WTC11 (cell line): ENCODE measurements around the gene FSTL4. TPM values are rescaled to one million over a fixed set of nuclear protein-coding genes. Genes with fewer than 3 reads are reported as not detected.

Source experiments
- ATAC-seq: fragments of 200-7000 bp; cut with Tn5 transposase; 2 replicates; pipeline ENCODE4 v1.10.0; 2021; ENCODE audit warnings: mild to moderate bottlenecking, moderate library complexity
- CTCF ChIA-PET: fragments of 300-600 bp; sonication (Branson Sonifier 250); formaldehyde crosslinking; loops from one replicate; lab custom pipeline; 2021; ENCODE audit warnings: antibody characterized with exemption; lab: Charles Lee
- POLR2A ChIA-PET: fragments of 350-600 bp; sonication (Branson Sonifier 250); formaldehyde crosslinking; loops from one replicate; lab custom pipeline; 2021; ENCODE audit warnings: antibody characterized with exemption; lab: Charles Lee
- DNase-seq: peaks from one replicate; pipeline ENCODE4 v3.0.0; 2021; ENCODE audit warnings: low spot score
- H3K27ac Mint-ChIP-seq: 2 replicates; pipeline ENCODE4 v1.8.0; 2021; ENCODE audit warnings: mixed read lengths
- H3K27me3 Mint-ChIP-seq: 2 replicates; pipeline ENCODE4 v1.8.0; 2021; ENCODE audit warnings: low read depth, mild to moderate bottlenecking, moderate library complexity, mixed read lengths
- H3K36me3 Mint-ChIP-seq: 2 replicates; pipeline ENCODE4 v1.8.0; 2021; ENCODE audit warnings: mixed read lengths
- H3K4me1 Mint-ChIP-seq: 2 replicates; pipeline ENCODE4 v1.8.0; 2022; ENCODE audit warnings: mixed read lengths
- H3K4me3 Mint-ChIP-seq: 2 replicates; pipeline ENCODE4 v1.8.0; 2021; ENCODE audit warnings: mild to moderate bottlenecking, moderate library complexity, mixed read lengths
- H3K9me3 Mint-ChIP-seq: 2 replicates; pipeline ENCODE4 v1.8.0; 2021; ENCODE audit warnings: mixed read lengths
- AR ChIP-seq: fragments of 250-450 bp; sonication (Bioruptor Pico); IDR thresholded peaks from 2 replicates; pipeline ENCODE4 v1.9.0; 2021; ENCODE audit warnings: mild to moderate bottlenecking
- ARID4B ChIP-seq: sonication (generic); formaldehyde crosslinking; IDR thresholded peaks from 2 replicates; pipeline ENCODE4 v1.8.0; 2023; ENCODE audit warnings: missing genetic modification reagents, mild to moderate bottlenecking, borderline replicate concordance
- CREM ChIP-seq: sonication (generic); formaldehyde crosslinking; IDR thresholded peaks from 2 replicates; pipeline ENCODE4 v1.8.1; 2022; ENCODE audit warnings: mild to moderate bottlenecking, missing genetic modification reagents, moderate library complexity
- CTCF ChIP-seq: fragments of 200-600 bp; IDR thresholded peaks from 2 replicates; pipeline ENCODE4 v1.8.0; 2022; ENCODE audit warnings: antibody characterized with exemption
- E2F1 ChIP-seq: sonication (generic); formaldehyde crosslinking; IDR thresholded peaks from 2 replicates; pipeline ENCODE4 v1.8.0; 2022; ENCODE audit warnings: mild to moderate bottlenecking, missing genetic modification reagents
- E2F5 ChIP-seq: sonication (generic); formaldehyde crosslinking; IDR thresholded peaks from 2 replicates; pipeline ENCODE4 v1.8.1; 2022; ENCODE audit warnings: mild to moderate bottlenecking, moderate library complexity, missing genetic modification reagents
- ELF4 ChIP-seq: sonication (generic); formaldehyde crosslinking; IDR thresholded peaks from 2 replicates; pipeline ENCODE4 v1.8.1; 2022; ENCODE audit warnings: low read depth, mild to moderate bottlenecking, moderate library complexity, missing genetic modification reagents
- ERG ChIP-seq: fragments of 250-450 bp; sonication (Bioruptor Pico); IDR thresholded peaks from 2 replicates; pipeline ENCODE4 v1.8.0; 2021; ENCODE audit warnings: mild to moderate bottlenecking
- NR2C2 ChIP-seq: sonication (generic); formaldehyde crosslinking; IDR thresholded peaks from 2 replicates; pipeline ENCODE4 v1.8.0; 2022; ENCODE audit warnings: mild to moderate bottlenecking, missing genetic modification reagents
- PREB ChIP-seq: sonication (generic); formaldehyde crosslinking; IDR thresholded peaks from 2 replicates; pipeline ENCODE4 v1.8.1; 2022; ENCODE audit warnings: mild to moderate bottlenecking, missing genetic modification reagents, moderate library complexity, borderline replicate concordance
- TEAD1 ChIP-seq: sonication (generic); formaldehyde crosslinking; IDR thresholded peaks from 2 replicates; pipeline ENCODE4 v1.8.0; 2022; ENCODE audit warnings: mild to moderate bottlenecking, missing genetic modification reagents
- ZNF416 ChIP-seq: fragments of 250-450 bp; sonication (Bioruptor Pico); IDR thresholded peaks from 2 replicates; pipeline ENCODE4 v1.9.0; 2021; ENCODE audit warnings: mild to moderate bottlenecking, inconsistent platforms
- total RNA-seq: library from RNA; stranded (reverse); gene quantifications from 3 replicates; pipeline ENCODE4 v1.2.3, GENCODE V29; 2021

FSTL4 gene
- total RNA-seq, 1 experiment from 2014 or later, result 6.1 TPM

- TF ChIP-seq ARID4B (CRISPR knock-in tag), result no peak
Measured at GRCh38 chr5:133464013-133464412, 148.3 kb downstream of the FSTL4 start (continued).

- Mint-ChIP-seq H3K27ac (no peak overlapping the region), H3K27me3 (no peaks in the 10 kb centered on the region), H3K4me1 (peaks cover 14% of the 10 kb centered on the region), H3K4me3 (no peak overlapping the region), H3K36me3 (no peaks in the 10 kb centered on the region), H3K9me3 (no peaks in the 10 kb centered on the region)
- no peak for TF ChIP-seq NR2C2 (CRISPR knock-in tag)
- DNase-seq, result no peak
- ATAC-seq, result no peak
- ChIA-PET POLR2A (no interaction called here), CTCF (interaction anchor here (2.5 to 5.7 kb wide), 2 partner anchors 38 to 214 kb away, joined by 7 to 103 read pairs; no protein-coding TSS in a partner anchor)
Measured at GRCh38 chr5:133461796-133462516, 150.4 kb downstream of the FSTL4 start.

- H3K27ac Mint-ChIP-seq, result no peak overlapping the region
- H3K27me3 Mint-ChIP-seq, result no peaks in the 10 kb centered on the region
- no peaks in the 10 kb centered on the region for H3K36me3 Mint-ChIP-seq
- DNase-seq, result peak; percentile 80
- TF ChIP-seq CTCF (peak; percentile 93), ELF4 (CRISPR knock-in tag) (no peak)
- ChIA-PET CTCF (interaction anchor here (0.7 to 5.7 kb wide), 22 partner anchors 9 to 349 kb away, joined by 3 to 103 read pairs (median 4); no protein-coding TSS in a partner anchor), POLR2A (no interaction called here)
- H3K4me1 Mint-ChIP-seq, result peaks cover 20% of the 10 kb centered on the region
- peak; percentile 85 for ATAC-seq
- H3K4me3 Mint-ChIP-seq, result no peak overlapping the region
- no peaks in the 10 kb centered on the region for H3K9me3 Mint-ChIP-seq
Measured at GRCh38 chr5:133460172-133460758, 152.1 kb downstream of the FSTL4 start.

- ATAC-seq (no peak), DNase-seq (no peak)
- Mint-ChIP-seq H3K27ac (no peak overlapping the region), H3K9me3 (no peaks in the 10 kb centered on the region), H3K4me1 (peaks cover 20% of the 10 kb centered on the region), H3K36me3 (no peaks in the 10 kb centered on the region), H3K4me3 (no peak overlapping the region), H3K27me3 (no peaks in the 10 kb centered on the region)
- ChIA-PET CTCF (interaction anchor here (0.7 to 5.7 kb wide), 16 partner anchors 9 to 348 kb away, joined by 3 to 103 read pairs (median 6); no protein-coding TSS in a partner anchor), POLR2A (no interaction called here)
- TF ChIP-seq ZNF416 (CRISPR knock-in tag) (no peak), PREB (CRISPR knock-in tag) (no peak), TEAD1 (no peak), E2F5 (CRISPR knock-in tag) (no peak), CREM (no peak), E2F1 (CRISPR knock-in tag) (no peak), ERG (CRISPR knock-in tag) (no peak), AR (CRISPR knock-in tag) (no peak)
Measured at GRCh38 chr5:133459474-133460160, 152.7 kb downstream of the FSTL4 start.
